Measurements from ENCODE around the gene PLA2G2C. TPM values are rescaled to one million over a fixed set of nuclear protein-coding genes. Genes with fewer than 3 reads are reported as not detected.

Gene PLA2G2C
- total and polyA plus RNA-seq, 2 of the 13 experiments (the other 11 are each of a cell fraction or from before 2014, with no cell fraction given) = not detected

DNA sequence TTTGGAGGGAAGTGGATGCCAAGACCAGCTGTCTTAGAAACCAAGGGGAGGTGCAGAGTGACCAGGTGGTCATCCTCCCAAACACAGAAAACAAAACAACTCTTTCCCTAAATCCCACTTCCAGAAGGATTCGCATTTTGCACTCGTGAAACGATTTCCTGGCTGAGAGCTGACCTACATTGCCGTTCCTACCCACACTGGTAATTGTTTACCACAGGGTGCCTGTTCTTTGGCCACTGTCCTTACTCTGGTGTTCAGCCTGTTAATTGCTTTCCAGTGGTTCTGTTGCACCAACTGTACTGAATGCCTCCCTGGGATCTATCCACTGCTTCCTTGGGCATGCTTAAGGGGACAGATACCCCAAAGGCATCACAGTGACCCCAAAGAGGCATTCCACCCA is 23.2 kb upstream of the PLA2G2C start:
- no peak overlapping the region for H2AFZ ChIP-seq (ENCODE audit: low read length)
- no peak for TF ChIP-seq TBP (CRISPR knock-in tag; IDR thresholded peaks at IDR 0.05)
- TF ChIP-seq GZF1 (CRISPR knock-in tag; IDR thresholded peaks at IDR 0.05) = no peak
- TF ChIP-seq, protein P1, sequence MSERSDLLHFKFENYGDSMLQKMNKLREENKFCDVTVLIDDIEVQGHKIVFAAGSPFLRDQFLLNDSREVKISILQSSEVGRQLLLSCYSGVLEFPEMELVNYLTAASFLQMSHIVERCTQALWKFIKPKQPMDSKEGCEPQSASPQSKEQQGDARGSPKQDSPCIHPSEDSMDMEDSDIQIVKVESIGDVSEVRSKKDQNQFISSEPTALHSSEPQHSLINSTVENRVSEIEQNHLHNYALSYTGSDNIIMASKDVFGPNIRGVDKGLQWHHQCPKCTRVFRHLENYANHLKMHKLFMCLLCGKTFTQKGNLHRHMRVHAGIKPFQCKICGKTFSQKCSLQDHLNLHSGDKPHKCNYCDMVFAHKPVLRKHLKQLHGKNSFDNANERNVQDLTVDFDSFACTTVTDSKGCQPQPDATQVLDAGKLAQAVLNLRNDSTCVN (CRISPR knock-in tag; IDR thresholded peaks at IDR 0.05; ENCODE audit: borderline replicate concordance) = no peak
- TF ChIP-seq, protein P2, sequence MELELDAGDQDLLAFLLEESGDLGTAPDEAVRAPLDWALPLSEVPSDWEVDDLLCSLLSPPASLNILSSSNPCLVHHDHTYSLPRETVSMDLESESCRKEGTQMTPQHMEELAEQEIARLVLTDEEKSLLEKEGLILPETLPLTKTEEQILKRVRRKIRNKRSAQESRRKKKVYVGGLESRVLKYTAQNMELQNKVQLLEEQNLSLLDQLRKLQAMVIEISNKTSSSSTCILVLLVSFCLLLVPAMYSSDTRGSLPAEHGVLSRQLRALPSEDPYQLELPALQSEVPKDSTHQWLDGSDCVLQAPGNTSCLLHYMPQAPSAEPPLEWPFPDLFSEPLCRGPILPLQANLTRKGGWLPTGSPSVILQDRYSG (CRISPR knock-in tag; IDR thresholded peaks at IDR 0.05) = no peak
- TF ChIP-seq ZSCAN21 (CRISPR knock-in tag; IDR thresholded peaks at IDR 0.05; ENCODE audit: borderline replicate concordance) = no peak
- TF ChIP-seq, protein P3, sequence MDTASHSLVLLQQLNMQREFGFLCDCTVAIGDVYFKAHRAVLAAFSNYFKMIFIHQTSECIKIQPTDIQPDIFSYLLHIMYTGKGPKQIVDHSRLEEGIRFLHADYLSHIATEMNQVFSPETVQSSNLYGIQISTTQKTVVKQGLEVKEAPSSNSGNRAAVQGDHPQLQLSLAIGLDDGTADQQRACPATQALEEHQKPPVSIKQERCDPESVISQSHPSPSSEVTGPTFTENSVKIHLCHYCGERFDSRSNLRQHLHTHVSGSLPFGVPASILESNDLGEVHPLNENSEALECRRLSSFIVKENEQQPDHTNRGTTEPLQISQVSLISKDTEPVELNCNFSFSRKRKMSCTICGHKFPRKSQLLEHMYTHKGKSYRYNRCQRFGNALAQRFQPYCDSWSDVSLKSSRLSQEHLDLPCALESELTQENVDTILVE (CRISPR knock-in tag; IDR thresholded peaks at IDR 0.05) = no peak
- no peak for TF ChIP-seq ZNF543 (CRISPR knock-in tag; IDR thresholded peaks at IDR 0.05)
- TF ChIP-seq, protein P4, sequence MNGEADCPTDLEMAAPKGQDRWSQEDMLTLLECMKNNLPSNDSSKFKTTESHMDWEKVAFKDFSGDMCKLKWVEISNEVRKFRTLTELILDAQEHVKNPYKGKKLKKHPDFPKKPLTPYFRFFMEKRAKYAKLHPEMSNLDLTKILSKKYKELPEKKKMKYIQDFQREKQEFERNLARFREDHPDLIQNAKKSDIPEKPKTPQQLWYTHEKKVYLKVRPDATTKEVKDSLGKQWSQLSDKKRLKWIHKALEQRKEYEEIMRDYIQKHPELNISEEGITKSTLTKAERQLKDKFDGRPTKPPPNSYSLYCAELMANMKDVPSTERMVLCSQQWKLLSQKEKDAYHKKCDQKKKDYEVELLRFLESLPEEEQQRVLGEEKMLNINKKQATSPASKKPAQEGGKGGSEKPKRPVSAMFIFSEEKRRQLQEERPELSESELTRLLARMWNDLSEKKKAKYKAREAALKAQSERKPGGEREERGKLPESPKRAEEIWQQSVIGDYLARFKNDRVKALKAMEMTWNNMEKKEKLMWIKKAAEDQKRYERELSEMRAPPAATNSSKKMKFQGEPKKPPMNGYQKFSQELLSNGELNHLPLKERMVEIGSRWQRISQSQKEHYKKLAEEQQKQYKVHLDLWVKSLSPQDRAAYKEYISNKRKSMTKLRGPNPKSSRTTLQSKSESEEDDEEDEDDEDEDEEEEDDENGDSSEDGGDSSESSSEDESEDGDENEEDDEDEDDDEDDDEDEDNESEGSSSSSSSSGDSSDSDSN (CRISPR knock-in tag; IDR thresholded peaks at IDR 0.05) = no peak
- no peak for TF ChIP-seq BHLHE40 (IDR thresholded peaks at IDR 0.05; ENCODE audit: low read length)
- H3K4me2 ChIP-seq (ENCODE audit: low read depth, low read length) = no peak overlapping the region
- no peak for ATAC-seq
- no peaks in the 10 kb centered on the region for H3K79me2 ChIP-seq (ENCODE audit: insufficient read depth, low read length)
- no peak overlapping the region for H3K27ac ChIP-seq (ENCODE audit: extremely low read length, insufficient read depth, low read length)
- no peak for FAIRE-seq
- no peaks in the 10 kb centered on the region; the same call in 1 of the 2 replicates for H3K4me1 ChIP-seq (ENCODE audit: insufficient read depth, low read length)
- in situ Hi-C loops (cut with HindIII; ENCODE audit: extremely low pct_ligation_motif_present, low pct_unique_long_range_greater_than_20kb) = no loop called here
- no peaks in the 10 kb centered on the region for H4K20me1 ChIP-seq (ENCODE audit: insufficient read depth, low read length)
- ChIA-PET POLR2A (no interaction called here), CTCF (ENCODE audit: low intra/inter-chr PET ratio, low total read pairs) (no interaction called here)
- no TSS peak for BruUV-seq (replicated peaks)
- H3K9me3 ChIP-seq (ENCODE audit: low read length) = no peaks in the 10 kb centered on the region
- H3K9ac ChIP-seq (ENCODE audit: insufficient read depth, low read depth, low read length) = no peak overlapping the region
- no peaks in the 10 kb centered on the region for H3K36me3 ChIP-seq (replicated peaks in 1 of 2; ENCODE audit: control insufficient read depth in 1 of 2, insufficient read depth in 2 of 2, low read length in 2 of 2)
- 8% methylated on average over 4 of the region's 4 CpGs for WGBS (ENCODE audit: low lambda C conversion rate)
- no peak overlapping the region for H3K4me3 ChIP-seq (replicated peaks in 1 of 3; ENCODE audit: insufficient read depth in 1 of 3, low read depth in 2 of 3, low read length in 3 of 3)
- DNase-seq (ENCODE audit: low spot score) = no peak
- intact Hi-C loops (cut with micrococcal nuclease; ENCODE audit: unreplicated experiment) = no loop called here
- H3K27me3 ChIP-seq (ENCODE audit: control insufficient read depth in 1 of 2, insufficient read depth in 2 of 2, low read length in 2 of 2) = peaks cover 0 to 33% of the 10 kb centered on the region in 2 experiments; a peak in 3 of 5 replicates

Data from HepG2 (cell line).